A549 (cell line): ENCODE measurements around the gene ATP8B2. TPM values are rescaled to one million over a fixed set of nuclear protein-coding genes. Genes with fewer than 3 reads are reported as not detected.
"Not testable (repeated sequence)": the region's sequence is repeated elsewhere in the genome, so short reads cannot be mapped to it uniquely, and the experiment has no call there.

Experiments used
- ATAC-seq, 2 experiments: fragments of 200-7000 bp in 1 of 2; fragments of >200 bp in 1 of 2; cut with Nextera tagmentation in 1 of 2; cut with Tn5 transposase in 1 of 2; 3 replicates each; pipeline versions ENCODE4 v1.8.0 to v1.9.1; 2018 to 2020; ENCODE audit warnings: mild to moderate bottlenecking in 1 of 2, moderate library complexity in 1 of 2
- CTCF ChIA-PET: fragments of 300-600 bp; sonication (Branson Sonifier 250); formaldehyde crosslinking; extraction: SDS; loops from one replicate; lab custom pipeline; 2021; ENCODE audit warnings: antibody characterized with exemption, inconsistent platforms; lab: Yijun Ruan, JAX
- POLR2A ChIA-PET: fragments of 350-600 bp; formaldehyde crosslinking; extraction: SDS; loops from one replicate; lab custom pipeline; 2021; ENCODE audit warnings: antibody characterized with exemption, inconsistent platforms; lab: Yijun Ruan, JAX
- DNase-seq, 2 experiments: peaks; one replicate each; pipeline versions ENCODE4 v3.0.0 to v3.0.0-alpha.2; 2011 to 2016; ENCODE audit warnings: low read depth in 1 of 2, low spot score in 1 of 2
- FAIRE-seq: peaks from 2 replicates; lab custom pipeline; 2011; peaks lifted over from hg19 to GRCh38; lab: Jason Lieb, UNC
- H3K27ac ChIP-seq, 2 experiments: fragments of >200 bp; sonication (Bioruptor Twin); formaldehyde crosslinking; 3 replicates each; pipeline ENCODE4 v1.5.1; 2016 to 2017
- H3K4me1 ChIP-seq: fragments of >200 bp; sonication (Bioruptor Twin); formaldehyde crosslinking; 3 replicates; pipeline ENCODE4 v1.6.1; 2016
- H3K4me2 ChIP-seq: fragments of >200 bp; sonication (Bioruptor Twin); formaldehyde crosslinking; 3 replicates; pipeline ENCODE4 v1.6.1; 2016
- H3K4me3 ChIP-seq: fragments of >200 bp; sonication (Bioruptor Twin); formaldehyde crosslinking; 3 replicates; pipeline ENCODE4 v1.5.1; 2016
- H3K9me3 ChIP-seq: fragments of >200 bp; sonication (Bioruptor Twin); formaldehyde crosslinking; 3 replicates; pipeline ENCODE4 v1.6.1; 2016
- BHLHE40 ChIP-seq: IDR thresholded peaks from 2 replicates; pipeline ENCODE4 v1.6.1; 2012; ENCODE audit warnings: low read depth, low read length, inconsistent platforms
- EP300 ChIP-seq, 2 experiments: fragments of >200 bp; sonication (Bioruptor Twin); formaldehyde crosslinking; IDR thresholded peaks; 2 replicates in 1 of 2; 3 replicates in 1 of 2; pipeline ENCODE4 v1.6.1; 2016 to 2017
- FOXS1 ChIP-seq: fragments of 250-450 bp; sonication (Bioruptor Pico); IDR thresholded peaks from 2 replicates; pipeline ENCODE4 v1.5.0; 2020; ENCODE audit warnings: mild to moderate bottlenecking, moderate library complexity
- RCOR1 ChIP-seq: fragments of 150-350 bp; IDR thresholded peaks from 2 replicates; pipeline ENCODE4 v1.6.1; 2014; ENCODE audit warnings: antibody characterized with exemption, low read length, low read depth
- RFX5 ChIP-seq: fragments of 450-650 bp; IDR thresholded peaks from 2 replicates; pipeline ENCODE4 v1.7.1; 2014; ENCODE audit warnings: antibody characterized with exemption, mild to moderate bottlenecking, moderate library complexity
- TFCP2L1 ChIP-seq: fragments of 250-450 bp; sonication (Bioruptor Pico); IDR thresholded peaks from 2 replicates; pipeline ENCODE4 v1.5.0; 2021; ENCODE audit warnings: mild to moderate bottlenecking
- WGBS: methylation state at CpG from one replicate; pipeline ENCODE4 v1.1.6; 2017; ENCODE audit errors: missing lambda C conversion rate; 5-methylcytosine and 5-hydroxymethylcytosine counted together
- polyA plus RNA-seq, 4 experiments: library from polyadenylated mRNA; depleted of rRNA in 3 of 4; stranded (reverse); fragments of >200 nt; fragmentation: RNase III in 1 of 4; extraction: RNeasy Plus Mini Kit Qiagen cat#74134 plus additional on column Dnase treatment in 1 of 4; gene quantifications; 2 replicates in 3 of 4; 3 replicates in 1 of 4; pipeline ENCODE4 v1.2.3, GENCODE V29; 2011 to 2017
- TF ChIP-seq, protein P1 (sequence below): fragments of 250-450 bp; sonication (Bioruptor Pico); IDR thresholded peaks from 2 replicates; pipeline ENCODE4 v1.5.0; 2021; ENCODE audit warnings: mild to moderate bottlenecking, moderate library complexity, borderline replicate concordance
- TF ChIP-seq, protein P2 (sequence below): fragments of >200 bp; sonication (Bioruptor Twin); formaldehyde crosslinking; IDR thresholded peaks from 3 replicates; pipeline ENCODE4 v1.5.1; 2016
- TF ChIP-seq, protein P3 (sequence below): IDR thresholded peaks from 2 replicates; pipeline ENCODE4 v1.6.1; 2012

Gene ATP8B2
- polyA plus RNA-seq, 2 of the 4 experiments (the other 2 are of a cell fraction): 12.7 to 17.5 TPM

DNA sequence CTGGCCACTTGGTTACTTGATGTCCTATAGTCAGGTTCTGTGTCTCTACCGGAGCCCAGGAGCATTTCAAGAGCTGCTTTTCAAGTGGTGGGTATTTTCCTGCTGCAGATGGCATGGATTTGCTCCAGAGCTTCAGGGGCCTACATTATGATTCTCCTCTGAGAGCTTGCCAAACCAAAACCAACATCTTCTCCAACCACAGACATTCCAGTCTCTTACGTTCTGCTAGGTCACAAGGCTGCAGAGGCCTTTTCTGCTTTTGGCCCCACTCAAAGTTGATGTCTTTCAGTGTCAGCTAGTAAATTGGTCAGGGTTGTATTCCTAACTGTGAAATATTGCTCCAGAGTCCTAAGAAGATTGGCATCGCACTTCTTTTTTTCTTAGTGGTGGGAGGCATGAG is 19.2 kb upstream of the ATP8B2 start:
- Histone ChIP-seq H3K9me3 (no peaks in the 10 kb centered on the region), H3K27ac (no peak overlapping the region), H3K4me2 (no peak overlapping the region), H3K4me1 (no peaks in the 10 kb centered on the region), H3K4me3 (no peak overlapping the region)
- WGBS: 91% methylated on average over 3 of the region's 3 CpGs
- ChIA-PET CTCF (interaction anchor here (1.1 to 2.9 kb wide), 5 partner anchors 18 to 29 kb away, joined by 3 to 12 read pairs (median 9); no protein-coding TSS in a partner anchor), POLR2A (no interaction called here)
- FAIRE-seq: no peak
- DNase-seq: no peak
- TF ChIP-seq TFCP2L1 (CRISPR knock-in tag) (no peak), BHLHE40 (no peak), RFX5 (no peak), FOXS1 (no peak), RCOR1 (no peak), EP300 (IDR thresholded peaks at IDR 0.05) (no peak)
- TF ChIP-seq, protein P1, sequence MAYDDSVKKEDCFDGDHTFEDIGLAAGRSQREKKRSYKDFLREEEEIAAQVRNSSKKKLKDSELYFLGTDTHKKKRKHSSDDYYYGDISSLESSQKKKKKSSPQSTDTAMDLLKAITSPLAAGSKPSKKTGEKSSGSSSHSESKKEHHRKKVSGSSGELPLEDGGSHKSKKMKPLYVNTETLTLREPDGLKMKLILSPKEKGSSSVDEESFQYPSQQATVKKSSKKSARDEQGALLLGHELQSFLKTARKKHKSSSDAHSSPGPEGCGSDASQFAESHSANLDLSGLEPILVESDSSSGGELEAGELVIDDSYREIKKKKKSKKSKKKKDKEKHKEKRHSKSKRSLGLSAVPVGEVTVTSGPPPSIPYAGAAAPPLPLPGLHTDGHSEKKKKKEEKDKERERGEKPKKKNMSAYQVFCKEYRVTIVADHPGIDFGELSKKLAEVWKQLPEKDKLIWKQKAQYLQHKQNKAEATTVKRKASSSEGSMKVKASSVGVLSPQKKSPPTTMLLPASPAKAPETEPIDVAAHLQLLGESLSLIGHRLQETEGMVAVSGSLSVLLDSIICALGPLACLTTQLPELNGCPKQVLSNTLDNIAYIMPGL (CRISPR knock-in tag): no peak
- TF ChIP-seq, protein P2, sequence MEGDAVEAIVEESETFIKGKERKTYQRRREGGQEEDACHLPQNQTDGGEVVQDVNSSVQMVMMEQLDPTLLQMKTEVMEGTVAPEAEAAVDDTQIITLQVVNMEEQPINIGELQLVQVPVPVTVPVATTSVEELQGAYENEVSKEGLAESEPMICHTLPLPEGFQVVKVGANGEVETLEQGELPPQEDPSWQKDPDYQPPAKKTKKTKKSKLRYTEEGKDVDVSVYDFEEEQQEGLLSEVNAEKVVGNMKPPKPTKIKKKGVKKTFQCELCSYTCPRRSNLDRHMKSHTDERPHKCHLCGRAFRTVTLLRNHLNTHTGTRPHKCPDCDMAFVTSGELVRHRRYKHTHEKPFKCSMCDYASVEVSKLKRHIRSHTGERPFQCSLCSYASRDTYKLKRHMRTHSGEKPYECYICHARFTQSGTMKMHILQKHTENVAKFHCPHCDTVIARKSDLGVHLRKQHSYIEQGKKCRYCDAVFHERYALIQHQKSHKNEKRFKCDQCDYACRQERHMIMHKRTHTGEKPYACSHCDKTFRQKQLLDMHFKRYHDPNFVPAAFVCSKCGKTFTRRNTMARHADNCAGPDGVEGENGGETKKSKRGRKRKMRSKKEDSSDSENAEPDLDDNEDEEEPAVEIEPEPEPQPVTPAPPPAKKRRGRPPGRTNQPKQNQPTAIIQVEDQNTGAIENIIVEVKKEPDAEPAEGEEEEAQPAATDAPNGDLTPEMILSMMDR: no peak
- TF ChIP-seq, protein P3, sequence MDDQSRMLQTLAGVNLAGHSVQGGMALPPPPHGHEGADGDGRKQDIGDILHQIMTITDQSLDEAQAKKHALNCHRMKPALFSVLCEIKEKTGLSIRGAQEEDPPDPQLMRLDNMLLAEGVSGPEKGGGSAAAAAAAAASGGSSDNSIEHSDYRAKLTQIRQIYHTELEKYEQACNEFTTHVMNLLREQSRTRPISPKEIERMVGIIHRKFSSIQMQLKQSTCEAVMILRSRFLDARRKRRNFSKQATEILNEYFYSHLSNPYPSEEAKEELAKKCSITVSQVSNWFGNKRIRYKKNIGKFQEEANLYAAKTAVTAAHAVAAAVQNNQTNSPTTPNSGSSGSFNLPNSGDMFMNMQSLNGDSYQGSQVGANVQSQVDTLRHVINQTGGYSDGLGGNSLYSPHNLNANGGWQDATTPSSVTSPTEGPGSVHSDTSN: no peak
- ATAC-seq: no peak

DNA sequence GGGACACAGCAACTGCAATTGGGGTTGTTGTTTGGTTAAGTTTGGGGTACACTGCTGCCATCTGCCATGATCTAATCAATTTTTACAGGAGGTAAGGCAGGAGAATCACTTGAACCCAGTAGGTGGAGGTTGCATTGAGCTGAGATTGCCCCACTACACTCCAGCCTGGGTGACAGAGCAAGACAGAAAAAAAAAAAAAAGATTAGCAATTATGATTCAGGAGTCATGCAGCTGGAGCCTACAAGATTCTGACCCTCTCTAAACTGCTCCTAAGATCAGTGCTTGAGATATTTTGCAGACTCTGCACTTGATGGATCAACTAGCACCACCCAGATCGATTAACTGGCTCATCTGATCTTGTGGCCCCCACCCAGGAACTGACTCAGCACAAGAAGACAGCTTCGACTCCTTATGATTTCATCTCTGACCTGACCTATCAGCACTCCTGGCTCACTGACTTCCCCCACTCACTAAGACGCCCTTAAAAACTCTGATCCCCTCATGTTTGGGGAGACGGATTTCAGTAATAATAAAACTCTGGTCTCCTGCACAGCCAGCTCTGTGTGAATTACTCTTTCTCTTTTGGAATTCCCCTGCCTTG is 17.6 kb upstream of the ATP8B2 start:
- H3K9me3 ChIP-seq, H3K4me1 ChIP-seq, H3K4me3 ChIP-seq, H3K4me2 ChIP-seq, DNase-seq, ATAC-seq, FAIRE-seq, POLR2A ChIA-PET, H3K27ac ChIP-seq: not testable (repeated sequence)
- CTCF ChIA-PET: interaction anchor here (2.4 to 2.9 kb wide), 2 partner anchors 17 to 27 kb away, joined by 10 to 12 read pairs; no protein-coding TSS in a partner anchor
- WGBS: 31% methylated on average over 4 of the region's 4 CpGs

DNA sequence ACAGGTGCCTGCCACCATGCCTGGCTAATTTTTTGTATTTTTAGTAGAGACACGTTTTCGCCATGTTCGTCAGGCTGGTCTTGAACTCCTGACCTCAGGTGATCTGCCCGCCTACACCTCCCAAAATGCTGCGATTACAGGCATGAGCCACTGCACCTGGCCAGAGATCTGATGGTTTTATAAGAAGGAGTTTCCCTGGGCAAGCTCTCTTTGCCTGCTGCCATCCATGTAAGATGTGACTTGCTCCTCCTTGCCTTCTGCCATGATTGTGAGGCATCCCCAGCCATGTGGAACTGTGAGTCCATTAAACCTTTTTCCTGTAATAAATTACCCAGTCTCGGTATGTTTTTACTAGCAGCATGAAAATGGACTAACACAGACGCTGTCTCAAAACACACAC is 16.2 kb upstream of the ATP8B2 start:
- CTCF ChIA-PET: interaction anchor here (0.6 to 2.0 kb wide), 4 partner anchors 11 to 204 kb away, joined by 3 to 4 read pairs (median 3); no protein-coding TSS in a partner anchor

DNA sequence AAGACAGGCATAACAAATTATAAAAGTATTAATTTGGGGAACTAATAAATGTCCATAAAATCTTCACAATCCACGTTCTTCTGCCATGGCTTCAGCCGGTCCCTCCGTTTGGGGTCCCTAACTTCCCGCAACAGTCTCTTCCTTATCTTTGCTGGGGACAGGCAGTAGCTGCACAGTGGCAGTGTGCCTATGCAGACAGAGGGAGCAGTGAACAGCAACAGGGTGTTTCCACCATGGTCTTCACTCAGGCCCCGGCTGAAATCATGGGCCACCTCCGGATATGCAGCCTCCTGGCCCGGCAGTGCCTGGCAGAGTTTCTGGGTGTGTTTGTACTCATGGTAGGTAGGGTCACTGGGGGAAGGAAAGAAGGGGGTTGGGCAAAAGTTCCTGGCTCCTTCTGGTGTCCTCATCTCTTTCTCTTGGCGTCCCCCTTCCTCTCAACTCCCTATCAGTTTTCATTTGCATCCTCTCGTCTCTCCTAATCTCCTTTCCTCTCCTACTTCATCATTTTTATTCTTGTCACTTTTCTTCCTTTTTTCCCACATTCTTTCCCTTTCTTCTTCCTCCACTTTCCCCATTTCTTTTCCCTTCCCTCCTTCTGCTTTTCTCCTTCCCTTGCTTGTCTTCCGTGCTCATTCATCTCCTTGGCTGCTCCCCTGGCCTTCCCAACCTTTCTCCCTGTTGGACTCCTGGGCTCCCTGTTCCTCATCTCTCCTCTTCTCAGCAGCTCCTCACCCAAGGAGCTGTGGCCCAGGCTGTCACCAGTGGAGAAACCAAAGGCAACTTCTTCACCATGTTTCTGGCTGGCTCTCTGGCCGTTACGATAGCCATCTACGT is 12.9 kb upstream of the ATP8B2 start:
- ATAC-seq, FAIRE-seq, H3K4me2 ChIP-seq, H3K9me3 ChIP-seq, POLR2A ChIA-PET, H3K27ac ChIP-seq, H3K4me3 ChIP-seq, DNase-seq, H3K4me1 ChIP-seq: not testable (repeated sequence)
- 66% methylated on average over 13 of the region's 13 CpGs for WGBS
- CTCF ChIA-PET: interaction anchor here (1.0 to 4.0 kb wide), 3 partner anchors 11 to 23 kb away, joined by 3 to 19 read pairs (median 4); partner anchors contain the start of gene ATP8B2

More for the DNA sequence above, 16.2 kb upstream of the ATP8B2 start:
- H3K4me1 ChIP-seq, FAIRE-seq, H3K4me3 ChIP-seq, POLR2A ChIA-PET, H3K4me2 ChIP-seq, H3K9me3 ChIP-seq, ATAC-seq, H3K27ac ChIP-seq, DNase-seq: not testable (repeated sequence)
- 66% methylated on average over 7 of the region's 7 CpGs for WGBS
